Measurements from ENCODE around the gene NINJ2.
"Not testable (repeated sequence)": the region's sequence is repeated elsewhere in the genome, so short reads cannot be mapped to it uniquely, and the experiment has no call there.

- TF ChIP-seq, protein P1, sequence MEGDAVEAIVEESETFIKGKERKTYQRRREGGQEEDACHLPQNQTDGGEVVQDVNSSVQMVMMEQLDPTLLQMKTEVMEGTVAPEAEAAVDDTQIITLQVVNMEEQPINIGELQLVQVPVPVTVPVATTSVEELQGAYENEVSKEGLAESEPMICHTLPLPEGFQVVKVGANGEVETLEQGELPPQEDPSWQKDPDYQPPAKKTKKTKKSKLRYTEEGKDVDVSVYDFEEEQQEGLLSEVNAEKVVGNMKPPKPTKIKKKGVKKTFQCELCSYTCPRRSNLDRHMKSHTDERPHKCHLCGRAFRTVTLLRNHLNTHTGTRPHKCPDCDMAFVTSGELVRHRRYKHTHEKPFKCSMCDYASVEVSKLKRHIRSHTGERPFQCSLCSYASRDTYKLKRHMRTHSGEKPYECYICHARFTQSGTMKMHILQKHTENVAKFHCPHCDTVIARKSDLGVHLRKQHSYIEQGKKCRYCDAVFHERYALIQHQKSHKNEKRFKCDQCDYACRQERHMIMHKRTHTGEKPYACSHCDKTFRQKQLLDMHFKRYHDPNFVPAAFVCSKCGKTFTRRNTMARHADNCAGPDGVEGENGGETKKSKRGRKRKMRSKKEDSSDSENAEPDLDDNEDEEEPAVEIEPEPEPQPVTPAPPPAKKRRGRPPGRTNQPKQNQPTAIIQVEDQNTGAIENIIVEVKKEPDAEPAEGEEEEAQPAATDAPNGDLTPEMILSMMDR (IDR thresholded peaks at IDR 0.05), result not testable (repeated sequence)
- not testable (repeated sequence) for TF ChIP-seq POLR2A (IDR thresholded peaks at IDR 0.05)
Observed at GRCh38 chr12:628742-629078, 34.5 kb downstream of the NINJ2 start.
